Stimulated activated CD4-positive, alpha-beta T cell treated with anti-CD3 and anti-CD28 coated beads, Interleukin-1b, Interleukin-23, amount 100 ng/mL, for 1 hour (primary cell): ENCODE measurements around the gene EXOSC7.
"Not testable (repeated sequence)": the region's sequence is repeated elsewhere in the genome, so short reads cannot be mapped to it uniquely, and the experiment has no call there.

Source experiments
- DNase-seq, 2 donors: peaks; one replicate each; pipeline ENCODE4 v3.0.0-alpha.2; 2020; ENCODE audit warnings: low read depth in 2 of 2

EXOSC7 gene

GRCh38 chr3:44962621-44963393 lies 13.2 kb upstream of the EXOSC7 start:
- no peak for DNase-seq

GRCh38 chr3:44963571-44964325 lies 12.3 kb upstream of the EXOSC7 start:
- DNase-seq: no peak

GRCh38 chr3:44965165-44965564 lies 10.9 kb upstream of the EXOSC7 start:
- DNase-seq: no peak

GRCh38 chr3:44966795-44967278 lies 9.2 kb upstream of the EXOSC7 start:
- no peak for DNase-seq

GRCh38 chr3:44968447-44968858 lies 7.6 kb upstream of the EXOSC7 start:
- no peak for DNase-seq

- DNase-seq: no peak
Observed at GRCh38 chr3:44969154-44969827, 6.8 kb upstream of the EXOSC7 start.

- DNase-seq: no peak
Observed at GRCh38 chr3:44969828-44970179, 6.2 kb upstream of the EXOSC7 start.

- DNase-seq: no peak
Observed at GRCh38 chr3:44970926-44971490, 5.0 kb upstream of the EXOSC7 start.

- no peak for DNase-seq
Observed at GRCh38 chr3:44974416-44974815, 1.6 kb upstream of the EXOSC7 start.

GRCh38 chr3:44981220-44981619 lies 5.2 kb downstream of the EXOSC7 start:
- DNase-seq: no peak

GRCh38 chr3:44981751-44982150 lies 5.7 kb downstream of the EXOSC7 start:
- no peak for DNase-seq

- no peak for DNase-seq
Observed at GRCh38 chr3:44982817-44983216, 6.8 kb downstream of the EXOSC7 start.

- no peak for DNase-seq
Observed at GRCh38 chr3:44983484-44983941, 7.5 kb downstream of the EXOSC7 start.

GRCh38 chr3:44984335-44984734 lies 8.3 kb downstream of the EXOSC7 start:
- DNase-seq: no peak

- not testable (repeated sequence) for DNase-seq
Observed at GRCh38 chr3:44986330-44986729, 10.3 kb downstream of the EXOSC7 start.

GRCh38 chr3:44987332-44987731 lies 11.3 kb downstream of the EXOSC7 start:
- DNase-seq: no peak

- no peak for DNase-seq
Observed at GRCh38 chr3:44988073-44988472, 12.0 kb downstream of the EXOSC7 start.

GRCh38 chr3:44989141-44989540 lies 13.1 kb downstream of the EXOSC7 start:
- no peak for DNase-seq

- DNase-seq: no peak
Observed at GRCh38 chr3:44989636-44990373, 13.8 kb downstream of the EXOSC7 start.

- DNase-seq: no peak
Observed at GRCh38 chr3:44991326-44991725, 15.3 kb downstream of the EXOSC7 start.
